ENCODE data around the gene MAP3K2. TPM values are rescaled to one million over a fixed set of nuclear protein-coding genes. Genes with fewer than 3 reads are reported as not detected.

Gene MAP3K2
- total and polyA plus RNA-seq, 2 of the 4 experiments (the other 2 are of a cell fraction) = 6.2 to 30.8 TPM

- H2AK5ac ChIP-seq (ENCODE audit: low read depth, low read length) = no peak overlapping the region
- H3K18ac ChIP-seq (ENCODE audit: low read depth, low read length) = no peak overlapping the region
- H3K27me3 ChIP-seq (ENCODE audit: control insufficient read depth, insufficient read depth, low read length) = no peaks in the 10 kb centered on the region
- H4K20me1 ChIP-seq (ENCODE audit: insufficient read depth, low read length) = no peaks in the 10 kb centered on the region
- no peak overlapping the region for H4K8ac ChIP-seq (ENCODE audit: low read depth in 2 of 2, low read length in 2 of 2)
- intact Hi-C loops (cut with micrococcal nuclease) = no loop called here
- H2AFZ ChIP-seq (replicated peaks; ENCODE audit: low read length, poor library complexity) = no peak overlapping the region
- no peak overlapping the region for H3K4ac ChIP-seq (ENCODE audit: low read depth, low read length)
- H4K91ac ChIP-seq (ENCODE audit: insufficient read depth, low read depth, low read length) = no peak overlapping the region
- H3K9me3 ChIP-seq (ENCODE audit: control insufficient read depth, insufficient read depth, low read length) = no peaks in the 10 kb centered on the region
- no peaks in the 10 kb centered on the region for H3K79me1 ChIP-seq (ENCODE audit: low read depth in 1 of 2, low read length in 2 of 2)
- no peaks in the 10 kb centered on the region for H3K4me1 ChIP-seq (ENCODE audit: control insufficient read depth, insufficient read depth, low read length)
- H3K23ac ChIP-seq (ENCODE audit: low read depth, low read length) = no peak overlapping the region
- H2BK20ac ChIP-seq (ENCODE audit: low read depth, low read length) = no peak overlapping the region
- H3K36me3 ChIP-seq (ENCODE audit: control insufficient read depth, insufficient read depth, low read length) = peaks cover 27% of the 10 kb centered on the region
- no peak for DNase-seq
- H3K9me1 ChIP-seq (ENCODE audit: insufficient read depth, low read length) = 0 out of 2 replicates have a peak, but pooled peaks cover 7% of the 10 kb centered on the region
- H3K56ac ChIP-seq (ENCODE audit: extremely low read depth, insufficient read depth, low read length) = no peak overlapping the region
- no peak overlapping the region for H3K4me3 ChIP-seq (ENCODE audit: insufficient read depth, low read depth, low read length)
- CTCF ChIA-PET = no interaction called here
- TF ChIP-seq USF2 (IDR thresholded peaks at IDR 0.05; ENCODE audit: low read depth, low read length) (no peak), CEBPB (IDR thresholded peaks at IDR 0.05; ENCODE audit: low read depth, low read length) (no peak), NFE2L2 (IDR thresholded peaks at IDR 0.05; ENCODE audit: low read depth, low read length) (no peak), FOS (IDR thresholded peaks at IDR 0.05; ENCODE audit: low read depth, low read length) (no peak)
- H2AK9ac ChIP-seq (replicated peaks; ENCODE audit: low read depth, low read length, poor library complexity) = no peak overlapping the region
- H4K5ac ChIP-seq (ENCODE audit: low read depth, low read length) = no peak overlapping the region
- dilution Hi-C loops (cut with HindIII; ENCODE audit: low sequenced_read_pairs, unreplicated experiment) = no loop called here
- no peak overlapping the region for H2BK120ac ChIP-seq (ENCODE audit: low read depth, low read length)
- no peak overlapping the region for H3K27ac ChIP-seq (ENCODE audit: insufficient read depth, low read length)
- no peak for ATAC-seq (ENCODE audit: low read depth)
- in situ Hi-C loops (cut with MboI; ENCODE audit: low sequenced_read_pairs) = no loop called here
- no peak overlapping the region for H3K14ac ChIP-seq (replicated peaks; ENCODE audit: low read depth, low read length)
- no peak overlapping the region for H3K4me2 ChIP-seq (ENCODE audit: low read depth, low read length)
- H2BK5ac ChIP-seq (ENCODE audit: low read depth, low read length, poor library complexity, severe bottlenecking) = no peak overlapping the region
- no CpG with 5 or more reads among the region's 2 CpGs for WGBS, 2 experiments (ENCODE audit: extremely low coverage in 2 of 2, insufficient read length in 1 of 2)
- H3K9ac ChIP-seq (ENCODE audit: low read depth, low read length) = no peak overlapping the region
- no peak overlapping the region for H2BK15ac ChIP-seq (ENCODE audit: low read depth, low read length)
- POLR2A ChIA-PET (ENCODE audit: unreplicated experiment) = no interaction called here
- BruUV-seq (replicated peaks) = no TSS peak
Observed at GRCh38 chr2:127255146-127255545, 132.6 kb downstream of the MAP3K2 start.
